SKM-1 (cell line): Measurements from ENCODE around the gene CEMIP2.

ENCODE experiments used
- DNase-seq: peaks from one replicate; lab custom pipeline; 2025; ENCODE audit not compliant: unreplicated experiment; lab: John Stamatoyannopoulos, UW

CEMIP2 gene

DNA sequence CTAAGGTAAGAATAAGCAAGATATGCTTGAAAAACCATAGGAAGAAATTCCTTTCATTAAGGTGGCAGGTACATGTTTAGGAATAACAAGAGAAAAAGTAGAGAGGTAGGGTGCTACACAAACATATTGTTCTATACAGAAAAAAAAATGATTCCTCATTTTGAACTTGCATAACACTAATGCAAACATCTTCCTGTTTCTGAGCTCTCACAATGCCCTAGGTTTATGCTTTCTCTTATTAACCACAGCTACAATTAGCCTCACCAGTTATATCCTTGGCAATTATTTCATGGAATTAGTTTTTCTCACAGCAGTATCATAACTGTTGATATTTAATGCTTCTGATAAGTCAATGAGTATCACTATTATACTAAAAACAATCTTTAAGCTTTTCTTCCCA lies 20.7 kb downstream of the CEMIP2 start:
- DNase-seq: peak; percentile 33

DNA sequence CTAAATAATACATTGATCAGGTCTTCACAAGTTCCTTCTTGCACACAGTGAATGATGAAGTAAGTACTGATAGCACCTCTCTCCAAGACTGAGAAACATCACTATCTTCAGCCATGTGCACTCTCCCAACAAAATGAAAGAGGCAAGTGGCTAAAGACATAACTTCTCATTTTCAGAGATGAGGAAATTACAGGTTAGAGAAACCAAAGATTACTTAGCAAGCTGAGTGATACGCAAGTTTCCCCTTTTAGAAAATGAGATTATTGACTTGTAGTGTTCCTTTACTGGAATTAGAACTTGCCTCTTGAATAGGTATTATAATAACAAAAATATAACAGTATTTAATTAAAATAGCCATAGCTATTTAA lies 21.6 kb downstream of the CEMIP2 start:
- DNase-seq: peak; percentile 20

DNA sequence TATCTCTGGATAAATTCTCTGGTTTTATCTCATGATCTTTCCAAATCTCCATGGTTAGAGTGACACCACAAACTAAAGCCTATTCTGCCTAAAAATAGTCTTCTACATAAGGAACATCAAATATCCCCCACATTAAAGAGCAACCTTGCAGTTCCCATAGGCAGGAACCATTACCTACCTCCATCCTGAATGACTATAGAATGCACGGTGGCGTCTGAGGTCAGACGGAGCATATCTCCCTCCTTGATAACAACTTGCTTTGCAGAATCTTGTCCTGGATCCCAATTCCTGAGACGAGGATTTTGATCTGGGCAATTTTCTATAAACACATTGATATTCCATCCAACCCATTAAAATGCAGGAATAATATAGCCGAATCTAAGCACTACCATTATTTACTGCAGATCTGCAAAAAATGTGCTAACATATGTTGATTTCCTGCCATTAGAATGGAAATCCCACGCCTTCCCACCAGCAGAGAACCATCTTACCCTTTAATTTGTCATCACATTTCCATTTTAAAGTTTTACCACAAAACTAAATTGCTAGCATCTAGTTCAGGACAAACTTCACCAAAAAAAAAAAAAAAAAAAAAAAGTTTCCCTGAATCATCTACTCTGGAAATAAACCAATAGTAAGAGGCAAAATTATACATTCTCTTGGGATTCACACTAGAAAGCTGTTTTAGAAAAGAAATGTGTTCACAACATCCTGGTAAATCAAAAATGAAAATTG lies 22.1 kb downstream of the CEMIP2 start:
- no peak for DNase-seq

DNA sequence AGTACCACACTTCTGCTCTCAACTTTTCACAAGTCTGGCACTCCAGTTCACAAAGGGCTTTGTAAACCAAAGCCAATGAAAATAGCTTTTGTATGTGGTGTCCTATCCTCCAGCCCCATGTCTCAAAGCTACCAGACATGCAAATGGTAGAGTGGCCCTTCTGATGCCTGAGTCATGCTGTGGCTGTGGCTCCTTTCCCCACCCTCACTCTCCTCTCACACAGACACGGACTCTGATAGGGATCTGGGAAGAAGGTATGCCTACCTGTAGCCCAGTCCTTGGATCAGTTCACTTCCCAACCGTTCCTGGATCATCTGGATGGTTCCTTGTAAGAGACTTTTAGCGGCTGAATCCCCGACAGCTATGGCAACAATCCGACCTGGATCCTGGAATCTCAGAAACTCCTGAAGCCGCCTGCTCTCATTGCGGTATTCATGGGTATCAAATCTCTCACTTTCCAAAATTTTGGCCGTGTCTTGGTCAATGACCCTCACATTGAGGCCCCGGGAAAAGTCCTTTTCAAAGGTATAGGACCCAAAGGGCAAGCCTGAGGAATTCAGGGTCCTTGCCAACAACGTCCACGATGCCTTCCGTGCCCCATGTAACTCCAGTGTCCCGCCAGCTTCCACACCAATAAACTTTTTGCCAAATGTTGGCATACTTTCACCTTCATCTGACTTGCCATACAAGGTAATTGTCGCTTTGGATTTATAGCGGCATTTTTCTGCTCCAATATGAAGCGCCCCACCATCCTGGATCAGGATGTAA lies 23.4 kb downstream of the CEMIP2 start:
- no peak for DNase-seq

DNA sequence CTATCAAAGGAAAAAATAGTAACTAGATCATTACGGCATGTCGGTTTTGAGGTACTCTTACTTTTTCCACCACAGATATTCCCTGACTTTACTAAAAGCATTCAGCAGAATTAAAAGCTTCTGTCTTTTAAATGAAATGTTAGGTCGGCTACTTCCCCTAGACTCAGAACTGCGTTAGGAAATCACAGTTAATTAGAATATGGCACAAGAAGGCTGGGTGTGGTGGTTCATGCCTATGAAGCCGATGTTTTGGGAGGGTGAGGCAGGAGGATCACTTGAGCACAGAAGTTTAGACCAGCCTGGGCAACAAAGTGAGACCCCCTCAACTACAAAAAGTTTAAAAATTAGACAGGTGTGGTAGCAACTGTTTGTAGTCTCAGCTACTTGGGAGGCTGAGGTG lies 24.4 kb downstream of the CEMIP2 start:
- DNase-seq: no peak

DNA sequence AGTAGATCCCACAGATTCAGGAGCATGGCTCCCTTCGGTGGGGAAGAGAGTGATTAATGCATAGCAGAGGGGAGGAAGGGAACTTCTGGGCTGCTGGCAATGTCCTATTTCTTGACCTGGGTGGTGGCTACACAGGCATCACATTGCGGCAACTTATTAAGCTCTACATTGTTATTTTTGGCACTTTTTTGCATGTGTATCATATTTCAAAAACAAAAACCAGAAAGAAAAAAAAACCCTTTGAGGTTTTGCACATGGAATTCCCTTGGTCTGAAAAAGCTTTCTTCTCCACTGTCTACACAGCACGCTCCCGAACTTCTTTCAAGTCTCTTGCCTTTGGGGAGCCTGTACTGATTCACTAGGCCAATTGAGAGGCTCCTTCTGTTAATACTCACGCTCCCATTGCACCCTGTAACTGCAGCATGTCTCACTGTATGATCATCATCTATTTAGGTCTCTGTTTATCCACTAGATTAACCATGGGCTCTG lies 25.1 kb downstream of the CEMIP2 start:
- no peak for DNase-seq

DNA sequence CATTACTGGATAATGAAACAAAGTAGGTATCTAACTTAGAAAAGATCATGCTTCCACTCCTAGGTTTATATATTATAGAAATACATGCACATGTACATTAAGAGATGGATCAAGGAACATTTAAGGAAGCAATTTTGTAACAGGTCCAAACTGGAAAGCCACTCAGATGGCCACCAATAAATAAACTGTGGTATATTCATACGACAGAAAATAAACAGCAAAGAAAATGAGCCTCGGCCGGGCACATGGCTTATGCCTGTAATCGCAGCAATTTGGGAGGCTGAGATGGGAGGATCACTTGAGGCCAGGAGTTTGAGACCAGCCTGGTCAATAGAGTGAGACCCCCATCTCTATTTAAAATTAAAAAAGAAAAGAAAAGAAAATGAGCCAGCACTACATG lies 25.6 kb downstream of the CEMIP2 start:
- DNase-seq: no peak

DNA sequence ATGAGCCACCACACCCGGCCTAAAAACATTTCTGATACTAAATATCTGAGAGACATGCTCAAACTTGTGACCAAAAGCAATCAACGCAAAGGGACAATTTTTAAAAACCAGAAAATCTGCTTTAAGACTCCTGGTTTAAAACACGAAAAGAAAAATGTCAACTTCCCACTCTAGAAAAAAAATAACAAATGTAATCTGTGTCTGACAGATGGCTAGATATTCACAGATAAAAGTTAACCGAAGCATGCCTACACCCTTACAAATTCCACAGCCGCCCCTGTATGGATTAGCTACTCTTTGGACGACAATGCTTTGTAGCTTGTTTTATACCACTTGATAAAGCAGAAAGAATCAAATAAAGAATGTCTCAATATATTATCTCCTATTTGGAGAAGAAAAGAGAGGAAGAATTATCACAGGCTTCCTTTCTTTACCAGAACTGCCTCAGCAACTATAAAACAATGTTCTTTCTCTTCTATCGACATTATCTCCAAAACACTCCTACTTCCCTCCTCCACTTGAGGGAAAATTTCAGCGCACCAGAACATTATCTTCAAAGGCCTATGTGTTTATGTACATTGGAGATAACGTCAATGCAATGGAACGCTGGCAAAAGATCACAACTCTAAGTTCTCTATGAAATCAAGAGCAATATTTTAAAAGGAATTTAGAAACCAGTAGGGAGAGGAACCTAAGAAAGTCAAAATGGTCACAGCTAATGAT lies 26.2 kb downstream of the CEMIP2 start:
- DNase-seq: no peak

DNA sequence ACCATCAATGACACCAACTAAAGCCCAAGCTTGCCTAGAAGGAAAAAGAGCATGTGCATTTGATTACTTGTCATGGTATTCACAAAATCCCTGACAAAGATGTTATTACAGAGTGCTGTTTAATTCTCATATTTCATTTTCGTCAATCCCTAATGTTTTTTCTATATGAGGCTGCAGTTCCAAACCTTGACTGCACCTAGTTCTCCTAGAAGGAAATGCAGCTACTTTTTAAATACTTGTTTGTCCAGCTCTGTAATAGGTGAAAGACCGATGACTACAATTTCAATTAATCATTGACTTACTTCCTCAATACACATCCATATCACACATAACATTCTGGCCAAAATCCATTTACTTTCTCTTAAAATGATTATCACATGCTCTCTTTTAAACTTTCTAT lies 28.1 kb downstream of the CEMIP2 start:
- DNase-seq: no peak

DNA sequence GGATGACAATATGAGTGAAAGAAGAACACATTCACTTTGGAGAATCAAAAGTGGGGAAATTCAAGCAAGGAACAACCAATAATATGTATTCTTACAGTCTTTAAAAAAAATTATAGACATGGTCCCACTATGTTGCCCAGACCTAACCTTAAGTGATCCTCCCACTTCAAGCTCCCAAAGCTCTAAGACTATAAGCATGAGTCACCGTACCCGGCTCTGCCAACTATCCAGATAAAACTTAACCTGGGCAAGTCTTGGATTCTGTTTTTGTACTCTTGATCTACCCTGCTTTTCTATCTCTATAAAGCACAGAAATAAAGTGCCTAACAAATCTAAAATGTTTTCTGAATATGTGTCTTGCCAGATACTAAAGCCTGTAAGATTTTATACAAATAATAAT lies 30.9 kb downstream of the CEMIP2 start:
- no peak for DNase-seq

DNA sequence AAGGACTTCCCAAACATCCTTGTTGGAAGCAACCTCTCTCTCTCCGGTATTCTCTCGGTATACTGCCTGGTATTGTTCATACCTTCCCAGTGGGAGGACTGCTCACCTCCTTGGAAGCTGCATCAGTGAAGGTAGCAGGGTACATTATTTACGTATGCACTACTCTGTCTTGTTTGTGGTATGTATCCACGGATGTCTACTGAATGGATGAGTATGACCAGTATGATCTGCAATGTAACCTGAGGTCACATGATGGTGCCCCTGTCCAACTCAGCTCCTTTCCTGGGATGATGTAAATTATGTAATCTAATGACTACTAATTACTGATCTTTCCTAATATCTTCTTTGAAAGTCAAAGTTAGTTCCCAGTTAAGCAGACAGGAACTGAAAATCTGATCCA lies 32.1 kb downstream of the CEMIP2 start:
- no peak for DNase-seq

DNA sequence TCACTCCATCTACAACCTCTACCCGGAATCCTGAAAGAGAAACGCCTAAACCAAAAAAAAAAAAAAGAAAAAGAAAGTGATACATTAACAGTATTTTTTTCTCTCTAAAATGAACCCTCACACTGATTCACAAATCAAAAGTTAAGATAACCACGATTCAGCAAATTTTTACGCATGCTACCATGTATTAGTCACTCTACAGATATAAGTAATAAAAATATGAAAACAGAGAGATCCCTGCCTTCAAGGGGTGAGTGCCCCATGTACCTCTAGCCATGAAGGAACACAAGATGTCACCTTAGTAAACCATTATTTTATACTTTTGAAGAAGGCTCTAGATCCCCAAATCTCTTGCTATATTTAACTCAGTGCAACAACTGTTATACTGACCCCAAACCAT lies 33.4 kb downstream of the CEMIP2 start:
- no peak for DNase-seq

DNA sequence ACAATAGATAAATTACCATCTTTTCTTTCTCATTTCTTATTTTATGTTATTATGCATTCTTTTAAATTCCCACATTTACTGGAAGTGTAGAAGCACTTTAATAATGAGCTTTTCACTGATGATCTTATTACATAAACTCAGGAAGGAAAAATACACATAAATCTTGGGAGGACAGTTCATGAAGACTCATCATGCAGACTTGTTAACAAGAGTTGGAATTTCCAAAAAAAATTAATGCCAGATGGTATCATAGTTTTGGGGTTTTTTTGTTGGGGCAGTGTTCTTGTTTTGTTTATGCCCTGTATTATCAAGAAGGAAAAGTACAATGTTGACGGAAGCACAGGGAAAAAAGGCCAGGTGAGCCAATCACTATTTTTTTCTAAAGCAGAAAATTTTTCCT lies 35.1 kb downstream of the CEMIP2 start:
- DNase-seq: no peak

DNA sequence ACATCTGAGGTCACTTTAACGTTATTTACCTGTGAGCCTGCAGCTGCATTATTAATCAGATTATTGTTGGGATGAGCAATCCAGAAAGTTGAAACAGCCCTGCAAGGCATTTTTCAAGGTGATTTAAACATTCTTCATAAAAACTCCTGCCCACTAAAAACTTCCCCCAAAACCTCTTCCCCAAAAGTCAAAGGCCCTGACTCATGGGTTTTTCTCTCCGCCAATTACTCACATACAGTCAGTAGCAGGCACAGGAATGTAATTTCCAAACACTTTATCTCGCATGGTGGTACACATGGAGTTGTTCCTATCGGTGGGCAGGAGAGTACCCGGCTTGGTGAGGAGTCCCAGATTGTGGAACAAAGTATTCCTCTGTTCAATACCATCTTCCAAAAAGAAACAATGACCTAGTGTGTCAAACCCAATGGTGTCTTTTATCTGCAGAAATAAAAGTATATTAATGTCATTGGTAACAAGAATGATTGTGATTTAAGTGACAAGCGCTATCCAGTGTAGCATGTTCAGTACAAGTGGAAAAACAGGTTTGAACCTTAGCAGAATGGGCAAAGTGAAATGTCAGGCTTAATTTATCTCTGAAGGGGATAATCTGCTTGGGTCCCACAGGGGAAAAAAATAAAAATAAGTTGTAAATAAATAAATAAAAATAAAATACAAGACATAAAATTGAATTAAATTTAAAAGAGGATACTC lies 38.3 kb downstream of the CEMIP2 start:
- no peak for DNase-seq

DNA sequence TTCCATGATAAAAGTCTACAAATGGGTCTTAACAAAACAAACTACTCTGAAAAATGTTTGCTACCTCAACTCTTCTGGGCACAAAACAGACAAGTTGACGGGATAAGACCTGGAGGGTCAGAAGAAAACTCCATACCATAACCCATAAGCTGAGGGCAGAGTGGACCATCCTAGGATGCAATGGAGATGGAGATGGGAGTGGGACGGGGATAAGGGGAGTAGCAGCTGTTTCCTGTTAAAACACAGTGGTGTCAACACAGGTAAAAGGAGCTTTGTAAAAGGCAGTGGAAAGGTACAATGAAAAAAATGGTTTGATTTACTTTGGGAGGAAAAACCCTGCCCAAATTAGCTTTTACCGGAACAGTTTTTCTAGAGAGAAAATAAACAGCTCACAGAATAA lies 41.6 kb downstream of the CEMIP2 start:
- DNase-seq: no peak

DNA sequence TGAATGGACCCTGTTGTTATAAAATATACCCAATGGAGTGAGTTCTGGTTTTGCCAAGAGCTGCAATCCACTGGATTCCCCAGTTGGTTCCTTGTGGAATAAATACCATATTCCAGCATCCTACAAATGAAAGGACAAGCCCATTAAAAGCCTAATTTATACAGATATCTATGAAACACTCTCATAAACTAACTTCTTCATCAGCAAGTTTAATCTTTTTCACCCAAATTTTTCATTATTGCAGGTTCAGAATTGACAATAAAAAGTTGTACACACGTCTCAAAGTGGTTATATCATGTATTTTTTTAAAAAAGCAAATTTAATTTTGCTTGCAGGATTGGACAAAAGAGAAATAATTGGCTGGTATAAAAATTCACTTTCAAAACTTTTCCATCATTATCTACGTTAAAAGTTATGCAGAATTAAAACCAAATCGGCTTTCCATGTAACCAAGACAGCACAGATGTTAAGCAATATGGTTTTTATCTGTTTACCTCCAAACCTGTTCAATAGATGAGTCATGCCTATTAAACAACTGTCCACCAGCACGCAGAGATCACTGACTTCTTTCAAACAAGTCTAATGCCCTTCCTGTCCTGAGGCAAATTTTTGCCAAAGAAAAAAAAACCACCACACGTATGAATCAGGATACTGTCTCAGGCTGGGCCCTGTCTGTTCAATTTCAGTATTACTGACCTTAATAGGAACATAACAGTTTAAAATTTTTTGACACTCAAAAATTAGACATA lies 42.5 kb downstream of the CEMIP2 start:
- DNase-seq: no peak

DNA sequence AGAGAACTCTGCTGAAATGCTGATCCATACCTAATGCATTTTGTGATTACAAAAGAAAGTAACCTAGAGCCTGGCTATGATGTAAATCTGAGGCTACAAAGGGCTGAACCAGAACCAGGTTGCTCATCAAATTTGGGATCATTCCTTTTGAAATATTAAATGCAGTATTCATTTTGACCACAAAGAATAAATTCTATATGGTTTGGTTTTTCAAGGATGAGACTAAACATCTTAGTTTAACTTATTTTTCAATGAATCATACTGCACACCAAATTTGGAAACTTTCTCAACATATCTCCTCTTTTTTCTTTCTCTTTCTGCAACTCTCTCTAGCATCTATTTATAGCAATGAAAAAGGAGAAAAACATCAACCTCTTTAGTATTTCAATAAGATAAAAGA lies 46.5 kb downstream of the CEMIP2 start:
- no peak for DNase-seq

DNA sequence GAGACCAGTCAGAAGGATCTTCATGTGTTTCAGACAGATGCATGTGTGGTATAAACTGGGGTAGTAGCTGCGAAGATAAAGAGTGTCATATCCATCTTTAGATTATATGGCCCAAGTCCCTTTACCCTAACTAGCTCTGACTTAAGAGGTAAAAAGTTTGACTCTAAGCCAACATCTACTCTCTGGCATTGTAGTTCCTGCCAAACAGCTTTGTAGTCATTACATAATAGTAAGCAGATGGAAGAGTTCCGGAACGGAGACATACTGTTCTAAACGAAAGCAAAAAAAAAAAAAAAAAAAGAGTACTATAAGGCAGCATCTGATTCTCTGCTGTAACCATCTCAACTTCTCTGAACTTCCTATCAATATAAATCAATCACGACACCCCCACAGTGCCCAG lies 48.8 kb downstream of the CEMIP2 start:
- no peak for DNase-seq

DNA sequence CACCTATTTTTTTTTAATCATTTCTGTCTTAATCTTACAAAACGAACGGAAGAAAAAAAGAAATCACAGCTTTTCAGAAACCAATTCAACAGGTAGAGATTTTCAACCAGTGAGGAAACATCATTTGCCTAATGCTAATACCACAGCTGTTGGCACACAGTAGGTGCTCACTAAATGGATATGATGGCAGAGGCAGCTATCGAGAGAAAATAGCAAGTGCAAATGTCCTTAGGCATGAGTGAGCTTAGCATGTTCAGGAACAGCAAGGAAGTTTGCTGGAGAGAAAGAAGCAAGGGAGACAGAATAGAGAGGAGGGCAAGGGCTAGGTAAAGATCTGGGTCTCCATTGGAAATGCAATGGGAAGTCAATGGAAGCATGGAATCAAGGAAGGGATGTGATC lies 49.2 kb downstream of the CEMIP2 start:
- no peak for DNase-seq

DNA sequence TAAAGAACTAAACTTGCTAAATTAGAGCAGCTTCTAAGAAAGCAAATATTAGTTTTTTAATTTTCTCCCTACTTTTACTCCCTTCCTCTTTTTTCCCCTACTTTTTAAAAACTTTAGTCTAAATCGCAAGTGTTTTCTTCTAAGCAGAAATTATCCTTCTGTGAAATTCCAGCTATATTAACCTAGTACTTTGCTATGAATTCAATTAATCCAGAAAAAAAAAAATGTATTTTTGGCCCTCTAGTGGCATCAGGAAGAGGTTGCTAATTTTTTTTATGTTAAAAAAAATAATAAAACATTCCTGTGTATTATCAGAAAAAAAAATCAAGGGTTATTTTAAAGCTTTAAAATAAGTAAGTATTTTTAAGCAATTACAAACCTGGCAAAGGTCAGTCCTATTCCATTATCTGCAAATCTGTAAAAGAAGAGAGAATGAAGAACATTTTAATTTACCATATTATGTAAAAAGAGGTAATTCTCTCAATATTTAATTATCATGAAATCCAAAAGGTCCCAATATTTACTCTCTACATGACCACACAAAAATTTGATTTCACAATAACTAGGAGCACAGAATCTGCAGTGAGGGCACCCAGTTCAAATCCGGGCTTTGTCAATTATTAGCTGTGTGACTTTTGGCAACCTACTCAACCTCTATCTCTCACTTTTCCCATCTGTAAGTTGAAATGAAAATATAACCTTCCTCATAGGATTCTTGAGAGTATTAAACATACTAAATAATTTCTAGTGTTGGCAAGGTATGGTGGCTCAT lies 52.0 kb downstream of the CEMIP2 start:
- no peak for DNase-seq
